DND-41 (cell line): ENCODE results near the gene GHDC.

Experiments used
- ATAC-seq: fragments of 200-7000 bp; cut with Tn5 transposase; 3 replicates; pipeline ENCODE4 v1.9.1; 2021; ENCODE audit warnings: low read depth; ENCODE audit not compliant: insufficient read depth
- DNase-seq: peaks from one replicate; pipeline ENCODE4 v3.0.0-alpha.2; 2020
- H2AFZ ChIP-seq: 2 replicates; pipeline ENCODE4 v1.6.0; 2012; ENCODE audit warnings: low read depth, low read length
- H3K27ac ChIP-seq: 2 replicates; pipeline ENCODE4 v1.5.1; 2012; ENCODE audit warnings: low read length, inconsistent platforms
- H3K27me3 ChIP-seq: fragments of 200-600 bp; sonication (generic); 2 replicates; pipeline ENCODE4 v1.6.0; 2012; ENCODE audit warnings: low read length, mild to moderate bottlenecking, inconsistent platforms; ENCODE audit not compliant: insufficient read depth, poor library complexity
- H3K36me3 ChIP-seq: 2 replicates; pipeline ENCODE4 v1.5.1; 2012; ENCODE audit warnings: low read length, inconsistent platforms; ENCODE audit not compliant: insufficient read depth
- H3K4me1 ChIP-seq: 2 replicates; pipeline ENCODE4 v1.5.1; 2012; ENCODE audit warnings: mild to moderate bottlenecking, low read length; ENCODE audit not compliant: insufficient read depth
- H3K4me2 ChIP-seq: 2 replicates; pipeline ENCODE4 v1.6.0; 2012; ENCODE audit warnings: mild to moderate bottlenecking, moderate library complexity, low read length, inconsistent platforms; ENCODE audit not compliant: insufficient read depth
- H3K4me3 ChIP-seq, 2 experiments: fragments of 200-600 bp in 1 of 2; shearing (Covaris generic) in 1 of 2; 2 replicates each; pipeline ENCODE4 v1.5.1; 2012 to 2016; ENCODE audit warnings: inconsistent platforms in 2 of 2, low read length in 2 of 2, mild to moderate bottlenecking in 2 of 2, low read depth in 1 of 2, moderate library complexity in 1 of 2
- H3K79me2 ChIP-seq: 2 replicates; pipeline ENCODE4 v1.6.0; 2012; ENCODE audit warnings: low read length, inconsistent platforms; ENCODE audit not compliant: insufficient read depth
- H3K9ac ChIP-seq: 2 replicates; pipeline ENCODE4 v1.6.0; 2012; ENCODE audit warnings: low read depth, mild to moderate bottlenecking, inconsistent platforms, low read length, moderate library complexity
- H3K9me3 ChIP-seq: 2 replicates; pipeline ENCODE4 v1.5.1; 2012; ENCODE audit warnings: low read length, moderate library complexity, mild to moderate bottlenecking, inconsistent platforms; ENCODE audit not compliant: insufficient read depth, severe bottlenecking
- H4K20me1 ChIP-seq: 2 replicates; pipeline ENCODE4 v1.6.0; 2012; ENCODE audit warnings: low read length; ENCODE audit not compliant: insufficient read depth
- EZH2 ChIP-seq: IDR thresholded peaks from 3 replicates; pipeline ENCODE4 v1.6.1; 2012; ENCODE audit warnings: borderline replicate concordance, low read depth, mild to moderate bottlenecking, moderate library complexity, low read length, inconsistent platforms; ENCODE audit not compliant: severe bottlenecking
- TF ChIP-seq, protein P1 (sequence below): IDR thresholded peaks from 2 replicates; pipeline ENCODE4 v1.5.1; 2012; ENCODE audit warnings: borderline replicate concordance, low read length, moderate library complexity, mild to moderate bottlenecking; ENCODE audit not compliant: poor library complexity, severe bottlenecking; ENCODE audit errors: extremely low read depth

GHDC gene

DNA sequence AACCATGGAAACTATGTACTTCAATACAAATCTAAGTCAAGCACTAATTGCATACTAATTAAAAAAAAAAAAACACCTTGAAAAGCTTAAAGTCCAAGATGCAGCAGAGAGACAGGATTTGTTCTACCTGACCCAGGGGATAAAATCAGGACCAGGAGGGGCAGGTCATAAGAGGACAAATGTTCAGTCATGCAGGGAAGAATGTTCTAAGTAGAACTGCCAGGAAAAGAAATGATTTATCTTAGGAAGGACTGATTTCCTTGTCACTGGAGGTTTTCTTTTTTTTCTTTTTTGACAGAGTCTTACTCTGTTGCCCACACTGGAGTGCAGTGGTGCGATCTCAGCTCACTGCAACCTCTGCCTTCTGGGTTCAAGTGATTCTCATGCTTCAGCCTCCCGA is 9.1 kb upstream of the GHDC start:
- ATAC-seq = no peak

DNA sequence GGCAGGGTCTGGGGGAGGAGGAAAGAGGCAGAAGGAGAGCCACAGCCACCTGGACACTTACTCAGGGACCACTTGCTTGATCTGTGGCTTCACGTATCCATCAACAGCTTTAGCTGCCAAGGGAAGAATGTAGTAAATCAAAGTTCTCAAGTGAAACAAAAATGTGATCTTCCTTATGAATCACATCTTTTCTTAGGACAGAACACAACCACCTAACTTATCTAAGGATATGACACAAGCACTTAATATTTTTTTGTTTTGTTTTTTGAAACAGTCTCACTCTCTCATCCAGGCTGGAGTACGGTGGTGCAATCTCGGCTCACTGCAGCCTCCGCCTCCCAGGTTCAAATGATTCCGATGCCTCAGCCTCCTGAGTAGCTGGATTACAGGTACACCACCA is 8.4 kb upstream of the GHDC start:
- Histone ChIP-seq H3K4me1 (no peaks in the 10 kb centered on the region), H3K4me2 (no peak overlapping the region), H3K27ac (no peak overlapping the region), H3K27me3 (no peaks in the 10 kb centered on the region), H3K79me2 (no peaks in the 10 kb centered on the region), H3K36me3 (peaks cover 62% of the 10 kb centered on the region), H3K9me3 (no peaks in the 10 kb centered on the region), H3K4me3 (no peak overlapping the region), H3K9ac (no peak overlapping the region), H2AFZ (no peak overlapping the region), H4K20me1 (no peaks in the 10 kb centered on the region)
- ATAC-seq (no peak), DNase-seq (no peak)
- TF ChIP-seq, protein P1, sequence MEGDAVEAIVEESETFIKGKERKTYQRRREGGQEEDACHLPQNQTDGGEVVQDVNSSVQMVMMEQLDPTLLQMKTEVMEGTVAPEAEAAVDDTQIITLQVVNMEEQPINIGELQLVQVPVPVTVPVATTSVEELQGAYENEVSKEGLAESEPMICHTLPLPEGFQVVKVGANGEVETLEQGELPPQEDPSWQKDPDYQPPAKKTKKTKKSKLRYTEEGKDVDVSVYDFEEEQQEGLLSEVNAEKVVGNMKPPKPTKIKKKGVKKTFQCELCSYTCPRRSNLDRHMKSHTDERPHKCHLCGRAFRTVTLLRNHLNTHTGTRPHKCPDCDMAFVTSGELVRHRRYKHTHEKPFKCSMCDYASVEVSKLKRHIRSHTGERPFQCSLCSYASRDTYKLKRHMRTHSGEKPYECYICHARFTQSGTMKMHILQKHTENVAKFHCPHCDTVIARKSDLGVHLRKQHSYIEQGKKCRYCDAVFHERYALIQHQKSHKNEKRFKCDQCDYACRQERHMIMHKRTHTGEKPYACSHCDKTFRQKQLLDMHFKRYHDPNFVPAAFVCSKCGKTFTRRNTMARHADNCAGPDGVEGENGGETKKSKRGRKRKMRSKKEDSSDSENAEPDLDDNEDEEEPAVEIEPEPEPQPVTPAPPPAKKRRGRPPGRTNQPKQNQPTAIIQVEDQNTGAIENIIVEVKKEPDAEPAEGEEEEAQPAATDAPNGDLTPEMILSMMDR = no peak
- no peak for TF ChIP-seq EZH2

More for the DNA sequence above, 9.1 kb upstream of the GHDC start:
- Histone ChIP-seq H4K20me1 (no peaks in the 10 kb centered on the region), H3K4me2 (no peak overlapping the region), H2AFZ (no peak overlapping the region), H3K27ac (no peak overlapping the region), H3K4me1 (no peaks in the 10 kb centered on the region), H3K27me3 (no peaks in the 10 kb centered on the region), H3K36me3 (peaks cover 68% of the 10 kb centered on the region), H3K9ac (no peak overlapping the region), H3K79me2 (no peaks in the 10 kb centered on the region), H3K9me3 (no peaks in the 10 kb centered on the region), H3K4me3 (no peak overlapping the region)
- DNase-seq = no peak
- TF ChIP-seq, protein P1 = no peak
- TF ChIP-seq EZH2 = no peak

DNA sequence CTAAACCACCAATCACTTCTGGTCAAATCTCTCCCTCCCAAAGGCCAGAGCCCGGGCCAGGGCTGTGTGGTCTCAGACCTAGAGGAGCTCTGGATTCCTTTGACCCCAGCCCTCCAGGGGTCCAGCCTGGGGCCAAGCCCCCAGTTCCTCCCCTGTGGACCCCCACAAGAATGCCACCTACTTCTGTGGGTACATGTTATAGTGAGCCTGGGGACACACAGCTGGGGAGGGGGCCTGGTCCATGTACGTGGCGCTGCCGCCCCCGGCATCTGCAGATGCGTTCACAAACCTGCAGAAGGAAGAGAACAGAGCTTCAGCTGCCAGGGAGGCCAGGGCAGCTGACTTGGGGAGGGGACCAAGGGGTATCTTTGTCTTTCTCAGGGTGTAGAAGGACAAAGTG is 7.9 kb upstream of the GHDC start:
- H3K9me3 ChIP-seq = no peaks in the 10 kb centered on the region
- H2AFZ ChIP-seq = no peak overlapping the region
- no peak for ATAC-seq
- H3K9ac ChIP-seq = no peak overlapping the region
- H3K4me3 ChIP-seq = no peak overlapping the region
- peaks cover 57% of the 10 kb centered on the region for H3K36me3 ChIP-seq
- H3K27ac ChIP-seq = no peak overlapping the region
- no peak for TF ChIP-seq EZH2
- TF ChIP-seq, protein P1 = no peak
- H4K20me1 ChIP-seq = no peaks in the 10 kb centered on the region
- H3K79me2 ChIP-seq = no peaks in the 10 kb centered on the region
- no peaks in the 10 kb centered on the region for H3K4me1 ChIP-seq
- no peak overlapping the region for H3K4me2 ChIP-seq
- H3K27me3 ChIP-seq = no peaks in the 10 kb centered on the region
- DNase-seq = no peak

DNA sequence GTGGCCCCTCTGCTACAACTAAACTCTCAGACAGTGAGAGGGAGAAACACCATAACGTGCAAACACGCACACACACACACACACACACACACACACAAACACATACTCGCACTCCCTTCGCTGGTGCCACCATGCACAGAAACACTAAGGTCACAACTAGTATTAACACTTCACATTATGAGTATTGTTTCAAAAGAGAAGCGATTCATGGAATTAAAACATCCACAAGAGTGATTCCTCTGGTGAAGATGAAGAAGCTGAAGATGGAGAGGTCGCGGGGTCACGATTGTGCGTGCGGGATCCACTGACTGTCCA is 7.1 kb upstream of the GHDC start:
- no peaks in the 10 kb centered on the region for H4K20me1 ChIP-seq
- no peak overlapping the region for H3K4me3 ChIP-seq
- H2AFZ ChIP-seq = no peak overlapping the region
- no peak for ATAC-seq
- no peak overlapping the region for H3K27ac ChIP-seq
- H3K4me1 ChIP-seq = no peaks in the 10 kb centered on the region
- no peak overlapping the region for H3K9ac ChIP-seq
- DNase-seq = no peak
- H3K36me3 ChIP-seq = peaks cover 50% of the 10 kb centered on the region
- no peaks in the 10 kb centered on the region for H3K9me3 ChIP-seq
- H3K4me2 ChIP-seq = no peak overlapping the region
- TF ChIP-seq, protein P1 = no peak
- TF ChIP-seq EZH2 = no peak
- H3K79me2 ChIP-seq = no peaks in the 10 kb centered on the region
- no peaks in the 10 kb centered on the region for H3K27me3 ChIP-seq
